ENCODE measurements around the gene DENND1C.

The DENND1C gene

DNA sequence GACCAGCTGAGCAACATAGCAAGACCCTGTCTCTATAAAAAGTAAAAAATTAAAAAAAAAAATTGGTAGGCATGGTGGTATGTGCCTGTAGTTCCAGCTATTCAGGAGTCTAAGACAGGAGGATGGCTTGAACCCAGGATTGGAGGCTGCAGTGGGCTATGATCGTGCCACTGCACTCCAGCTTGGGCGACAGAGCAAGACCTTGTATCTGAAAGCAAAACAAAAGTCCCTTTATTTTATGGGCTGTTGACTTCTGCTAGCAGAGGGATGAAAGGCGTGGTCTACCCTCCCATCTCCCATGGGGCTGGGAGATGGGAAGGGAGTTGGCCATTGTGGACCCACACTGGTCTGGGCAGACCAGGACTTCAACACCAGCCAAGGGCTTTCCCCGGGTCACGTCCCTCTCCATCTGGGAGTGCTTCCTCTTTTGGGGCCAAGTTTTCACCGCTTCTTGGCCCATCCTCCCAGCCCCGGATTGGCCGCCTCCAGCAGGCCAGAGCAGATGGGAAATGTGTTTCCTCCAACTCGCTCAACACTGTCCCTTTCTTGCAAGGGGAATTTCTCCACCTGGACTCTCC is 47.0 kb upstream of the DENND1C start:
- Histone ChIP-seq H3K27me3 (ENCODE audit: insufficient read depth, low read length, poor library complexity) (peaks cover 10% of the 10 kb centered on the region), H3K79me1 (ENCODE audit: low read length) (no peaks in the 10 kb centered on the region), H3K23ac (ENCODE audit: low read length) (no peak overlapping the region), H3K4me3 (ENCODE audit: low read length) (no peak overlapping the region), H3K4ac (ENCODE audit: low read depth, low read length) (no peak overlapping the region), H3K4me1 (ENCODE audit: control insufficient read depth, low read depth, low read length) (peaks cover 6% of the 10 kb centered on the region), H3K27ac (ENCODE audit: low read depth, low read length) (no peak overlapping the region), H4K5ac (ENCODE audit: low read length) (no peak overlapping the region), H2AK5ac (ENCODE audit: low read length) (no peak overlapping the region), H3K36me3 (ENCODE audit: control insufficient read depth, insufficient read depth, low read length) (no peaks in the 10 kb centered on the region), H3K18ac (ENCODE audit: low read length) (no peak overlapping the region), H3K56ac (ENCODE audit: low read length) (no peak overlapping the region), H3K4me2 (ENCODE audit: low read length) (no peak overlapping the region), H3K9ac (ENCODE audit: low read length) (no peak overlapping the region), H3K79me2 (ENCODE audit: control insufficient read depth, insufficient read depth, low read length) (no peaks in the 10 kb centered on the region), H2BK120ac (ENCODE audit: low read depth, low read length) (no peak overlapping the region), H2BK5ac (ENCODE audit: low read length) (no peak overlapping the region), H2BK15ac (replicated peaks; ENCODE audit: low read depth) (no peak overlapping the region), H4K8ac (ENCODE audit: low read depth, low read length) (no peak overlapping the region)
- DNase-seq = peak; percentile 46
- WGBS (ENCODE audit: extremely low coverage, insufficient coverage, low lambda C conversion rate) = no CpG with 5 or more reads among the region's 9 CpGs

DNA sequence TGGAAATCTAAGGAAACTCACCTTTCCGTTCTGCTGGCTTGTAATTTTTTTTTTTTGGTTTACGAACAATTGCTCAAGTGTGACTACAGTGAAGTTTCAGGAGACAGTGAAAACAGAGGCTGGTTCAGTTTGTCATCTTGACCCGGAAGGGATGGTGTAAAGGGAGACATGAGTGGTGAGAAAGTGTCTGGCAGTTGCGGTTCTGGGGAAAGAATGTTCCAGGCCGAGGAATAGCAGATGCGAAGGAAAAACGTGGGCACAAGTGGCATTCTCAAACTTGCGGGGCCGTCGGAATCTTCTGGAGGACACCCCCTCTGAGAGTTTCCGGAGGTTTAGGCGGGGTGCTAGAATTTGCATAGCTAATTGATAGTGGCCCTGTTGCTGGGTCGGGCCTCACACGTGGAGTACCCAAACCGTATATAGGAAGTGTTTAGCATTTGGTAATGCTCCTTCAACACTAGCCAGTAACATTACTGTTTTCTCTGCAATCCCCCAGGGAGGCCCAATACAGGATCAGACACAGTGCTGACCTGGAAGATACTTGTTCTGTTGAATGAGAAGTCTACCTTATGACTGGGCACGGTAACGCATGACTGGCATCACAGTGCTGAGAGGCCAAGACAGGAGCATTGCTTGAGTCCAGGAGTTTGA is 46.4 kb upstream of the DENND1C start:
- Histone ChIP-seq H2AK5ac (ENCODE audit: low read length) (no peak overlapping the region), H4K5ac (ENCODE audit: low read length) (no peak overlapping the region), H2BK120ac (ENCODE audit: low read depth, low read length) (no peak overlapping the region), H4K8ac (ENCODE audit: low read depth, low read length) (no peak overlapping the region), H3K23ac (ENCODE audit: low read length) (no peak overlapping the region), H3K18ac (ENCODE audit: low read length) (no peak overlapping the region), H3K4me2 (ENCODE audit: low read length) (no peak overlapping the region), H3K56ac (ENCODE audit: low read length) (no peak overlapping the region), H2BK5ac (ENCODE audit: low read length) (no peak overlapping the region), H3K4ac (ENCODE audit: low read depth, low read length) (no peak overlapping the region), H3K79me2 (ENCODE audit: control insufficient read depth, insufficient read depth, low read length) (no peaks in the 10 kb centered on the region), H3K79me1 (ENCODE audit: low read length) (no peaks in the 10 kb centered on the region), H2BK15ac (replicated peaks; ENCODE audit: low read depth) (no peak overlapping the region), H3K27ac (ENCODE audit: low read depth, low read length) (no peak overlapping the region), H3K36me3 (ENCODE audit: control insufficient read depth, insufficient read depth, low read length) (no peaks in the 10 kb centered on the region), H3K4me1 (ENCODE audit: control insufficient read depth, low read depth, low read length) (peaks cover 6% of the 10 kb centered on the region), H3K9ac (ENCODE audit: low read length) (no peak overlapping the region), H3K27me3 (ENCODE audit: insufficient read depth, low read length, poor library complexity) (peaks cover 10% of the 10 kb centered on the region), H3K4me3 (ENCODE audit: low read length) (no peak overlapping the region)
- no peak for DNase-seq
- no CpG with 5 or more reads among the region's 17 CpGs for WGBS (ENCODE audit: extremely low coverage, insufficient coverage, low lambda C conversion rate)

DNA sequence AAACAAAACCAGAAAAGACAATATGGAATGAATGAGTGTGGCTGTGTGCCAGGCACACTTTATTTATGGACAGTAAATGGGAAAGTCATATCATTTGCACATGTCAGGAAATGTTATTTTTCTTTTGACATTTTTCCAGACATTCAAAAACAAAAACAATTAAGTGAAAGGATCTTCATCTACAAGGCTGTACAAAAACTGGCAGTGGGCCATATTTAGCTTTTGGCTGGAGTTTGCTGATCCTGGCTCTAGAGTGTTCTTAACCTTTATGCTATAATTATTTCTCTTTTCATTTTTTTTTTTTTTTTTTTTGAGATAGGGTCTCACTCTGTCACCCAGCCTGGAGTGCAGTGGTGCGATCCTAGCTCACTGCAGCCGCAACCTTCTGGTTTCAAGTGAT is 42.7 kb upstream of the DENND1C start:
- no peak overlapping the region for H3K23ac ChIP-seq (ENCODE audit: low read length)
- H3K4me2 ChIP-seq (ENCODE audit: low read length) = no peak overlapping the region
- H3K56ac ChIP-seq (ENCODE audit: low read length) = no peak overlapping the region
- no peak overlapping the region for H4K5ac ChIP-seq (ENCODE audit: low read length)
- no peaks in the 10 kb centered on the region for H3K27me3 ChIP-seq (ENCODE audit: insufficient read depth, low read length, poor library complexity)
- no peak overlapping the region for H2BK120ac ChIP-seq (ENCODE audit: low read depth, low read length)
- no peak overlapping the region for H3K4ac ChIP-seq (ENCODE audit: low read depth, low read length)
- no peak overlapping the region for H4K8ac ChIP-seq (ENCODE audit: low read depth, low read length)
- H3K4me1 ChIP-seq (ENCODE audit: control insufficient read depth, low read depth, low read length) = peaks cover 2% of the 10 kb centered on the region
- no CpG with 5 or more reads among the region's 2 CpGs for WGBS (ENCODE audit: extremely low coverage, insufficient coverage, low lambda C conversion rate)
- H3K27ac ChIP-seq (ENCODE audit: low read depth, low read length) = no peak overlapping the region
- H2BK5ac ChIP-seq (ENCODE audit: low read length) = no peak overlapping the region
- no peak overlapping the region for H3K9ac ChIP-seq (ENCODE audit: low read length)
- no peak overlapping the region for H3K4me3 ChIP-seq (ENCODE audit: low read length)
- DNase-seq = no peak
- H2AK5ac ChIP-seq (ENCODE audit: low read length) = no peak overlapping the region
- no peak overlapping the region for H3K18ac ChIP-seq (ENCODE audit: low read length)
- no peaks in the 10 kb centered on the region for H3K79me2 ChIP-seq (ENCODE audit: control insufficient read depth, insufficient read depth, low read length)
- H3K36me3 ChIP-seq (ENCODE audit: control insufficient read depth, insufficient read depth, low read length) = no peaks in the 10 kb centered on the region
- no peaks in the 10 kb centered on the region for H3K79me1 ChIP-seq (ENCODE audit: low read length)
- H2BK15ac ChIP-seq (replicated peaks; ENCODE audit: low read depth) = no peak overlapping the region

DNA sequence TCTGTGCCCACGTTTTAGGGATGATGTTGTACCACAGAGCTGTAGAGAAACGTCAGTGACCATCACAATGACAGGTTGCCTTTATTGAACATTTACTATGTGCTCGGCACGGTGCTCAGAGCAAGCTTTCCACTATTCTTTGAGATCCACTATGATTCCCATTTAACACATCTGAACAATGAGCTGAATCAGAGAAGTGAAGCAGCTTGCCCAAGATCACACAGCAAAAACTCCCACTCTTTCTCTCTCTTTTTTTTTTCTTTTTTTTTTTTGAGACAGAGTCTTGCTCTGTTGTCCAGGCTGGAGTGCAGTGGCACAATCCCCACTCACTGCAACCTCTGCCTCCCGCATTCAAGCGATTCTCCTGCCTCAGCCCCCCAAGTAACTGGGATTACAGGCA is 41.1 kb upstream of the DENND1C start:
- H3K79me1 ChIP-seq (ENCODE audit: low read length) = no peaks in the 10 kb centered on the region
- no peak overlapping the region for H3K23ac ChIP-seq (ENCODE audit: low read length)
- H2BK5ac ChIP-seq (ENCODE audit: low read length) = no peak overlapping the region
- no peak for DNase-seq
- no peak overlapping the region for H2BK15ac ChIP-seq (replicated peaks; ENCODE audit: low read depth)
- H4K5ac ChIP-seq (ENCODE audit: low read length) = no peak overlapping the region
- no peak overlapping the region for H3K4me2 ChIP-seq (ENCODE audit: low read length)
- no peaks in the 10 kb centered on the region for H3K79me2 ChIP-seq (ENCODE audit: control insufficient read depth, insufficient read depth, low read length)
- no peak overlapping the region for H3K4ac ChIP-seq (ENCODE audit: low read depth, low read length)
- no peak overlapping the region for H3K4me3 ChIP-seq (ENCODE audit: low read length)
- peaks cover 2% of the 10 kb centered on the region for H3K4me1 ChIP-seq (ENCODE audit: control insufficient read depth, low read depth, low read length)
- no peak overlapping the region for H3K56ac ChIP-seq (ENCODE audit: low read length)
- no CpG with 5 or more reads among the region's 6 CpGs for WGBS (ENCODE audit: extremely low coverage, insufficient coverage, low lambda C conversion rate)
- H3K27me3 ChIP-seq (ENCODE audit: insufficient read depth, low read length, poor library complexity) = no peaks in the 10 kb centered on the region
- H2AK5ac ChIP-seq (ENCODE audit: low read length) = no peak overlapping the region
- H3K18ac ChIP-seq (ENCODE audit: low read length) = no peak overlapping the region
- H3K27ac ChIP-seq (ENCODE audit: low read depth, low read length) = no peak overlapping the region
- no peak overlapping the region for H2BK120ac ChIP-seq (ENCODE audit: low read depth, low read length)
- no peaks in the 10 kb centered on the region for H3K36me3 ChIP-seq (ENCODE audit: control insufficient read depth, insufficient read depth, low read length)
- H3K9ac ChIP-seq (ENCODE audit: low read length) = no peak overlapping the region
- H4K8ac ChIP-seq (ENCODE audit: low read depth, low read length) = no peak overlapping the region

DNA sequence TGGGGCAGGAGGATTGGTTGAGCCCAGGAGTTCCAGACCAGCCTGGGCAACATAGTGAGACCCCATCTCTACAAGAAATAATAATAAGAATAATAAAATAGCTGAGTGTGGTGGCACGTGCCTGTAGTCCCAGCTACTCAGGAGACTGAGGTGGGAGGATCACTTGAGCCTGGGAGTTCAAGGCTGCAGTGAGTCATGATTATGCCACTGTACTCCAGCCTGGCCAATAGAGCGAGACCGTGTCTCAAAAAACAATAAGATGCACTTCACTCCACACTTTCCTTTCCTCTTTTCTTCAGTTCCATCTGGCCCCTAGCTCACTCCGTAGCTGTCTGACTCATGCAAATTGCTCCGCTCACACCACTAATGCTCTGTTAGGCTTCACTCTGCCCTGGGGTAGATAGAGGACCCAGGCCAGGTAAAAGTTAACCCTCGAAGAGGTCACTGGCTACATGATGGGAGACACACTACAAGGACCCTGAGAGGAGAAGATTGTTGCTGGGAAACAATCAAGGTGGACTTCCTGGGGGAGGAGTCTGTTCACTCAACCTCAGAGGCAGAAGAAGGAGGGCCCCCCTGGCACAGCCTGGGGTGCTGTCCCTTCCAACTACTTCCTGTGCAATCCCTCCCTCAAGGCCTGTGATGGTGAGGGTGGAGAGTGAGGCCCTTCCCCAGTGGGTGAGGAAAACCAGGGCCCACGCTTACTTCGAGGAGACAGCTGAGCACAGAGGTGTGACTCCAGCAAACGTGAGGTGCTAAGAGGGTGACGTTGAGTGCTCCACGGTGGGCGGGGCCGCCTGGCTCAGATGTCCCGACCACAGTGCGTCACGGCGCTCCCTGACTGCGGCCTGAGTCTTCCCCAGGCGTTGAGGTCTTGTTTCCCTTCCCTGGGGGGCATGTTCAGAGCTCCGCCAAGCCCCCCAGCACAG is 40.4 kb upstream of the DENND1C start:
- no peak overlapping the region for H3K18ac ChIP-seq (ENCODE audit: low read length)
- H3K79me1 ChIP-seq (ENCODE audit: low read length) = no peaks in the 10 kb centered on the region
- no peak overlapping the region for H2BK5ac ChIP-seq (ENCODE audit: low read length)
- no peak overlapping the region for H4K5ac ChIP-seq (ENCODE audit: low read length)
- no peak overlapping the region for H3K4ac ChIP-seq (ENCODE audit: low read depth, low read length)
- H3K27me3 ChIP-seq (ENCODE audit: insufficient read depth, low read length, poor library complexity) = no peaks in the 10 kb centered on the region
- H3K9ac ChIP-seq (ENCODE audit: low read length) = no peak overlapping the region
- H3K23ac ChIP-seq (ENCODE audit: low read length) = no peak overlapping the region
- H3K79me2 ChIP-seq (ENCODE audit: control insufficient read depth, insufficient read depth, low read length) = no peaks in the 10 kb centered on the region
- peak; percentile 28 for DNase-seq
- no peak overlapping the region for H2BK15ac ChIP-seq (replicated peaks; ENCODE audit: low read depth)
- peaks cover 2% of the 10 kb centered on the region for H3K4me1 ChIP-seq (ENCODE audit: control insufficient read depth, low read depth, low read length)
- no peak overlapping the region for H3K4me2 ChIP-seq (ENCODE audit: low read length)
- H3K4me3 ChIP-seq (ENCODE audit: low read length) = no peak overlapping the region
- H4K8ac ChIP-seq (ENCODE audit: low read depth, low read length) = no peak overlapping the region
- H3K36me3 ChIP-seq (ENCODE audit: control insufficient read depth, insufficient read depth, low read length) = no peaks in the 10 kb centered on the region
- WGBS (ENCODE audit: extremely low coverage, insufficient coverage, low lambda C conversion rate) = no CpG with 5 or more reads among the region's 20 CpGs
- peak overlapping the region; percentile 15 for H3K56ac ChIP-seq (ENCODE audit: low read length)
- no peak overlapping the region for H2BK120ac ChIP-seq (ENCODE audit: low read depth, low read length)
- no peak overlapping the region for H3K27ac ChIP-seq (ENCODE audit: low read depth, low read length)
- H2AK5ac ChIP-seq (ENCODE audit: low read length) = no peak overlapping the region
